ENCODE results near the gene UTP11. TPM values are rescaled to one million over a fixed set of nuclear protein-coding genes. Genes with fewer than 3 reads are reported as not detected.
A peak's percentile ranks its signal among the peaks of the same experiment; 100 is the strongest.
"Not testable (repeated sequence)": the region's sequence is repeated elsewhere in the genome, so short reads cannot be mapped to it uniquely, and the experiment has no call there.

Gene UTP11
- total RNA-seq (2014; rRNA removed; shearing (Covaris generic)) (43.8 and 61.1 TPM in 2 replicates), total RNA-seq (2022) (40.1 and 42.1 TPM in 2 replicates), Bru-seq, nascent RNA (percentile 89 among the genes with signal in this experiment), BruChase-seq, experiment 1, labeled RNA remaining after a 6-hour chase (percentile 89 among the genes with signal in this experiment), BruChase-seq, experiment 2, labeled RNA remaining after a 2-hour chase (percentile 95 among the genes with signal in this experiment)
- long read RNA-seq, transcript UTP11-201 (8 exons, 2,019 nt): major isoform, 128 of 139 reads
- long read RNA-seq, partial matches to known transcripts: 2 of 139 reads
- long read RNA-seq, other reads (novel, unspliced or antisense): 8 of 139 reads

GRCh38 chr1:38012363-38013226 lies at the start of gene UTP11:
UTP11 (plus strand) TSS chr1:38012734; CDS start chr1:38012803, 69 bp downstream.
- BruUV-seq (replicated peaks): no TSS peak
- Histone ChIP-seq H3K9me3 (ENCODE audit: low read length) (no peaks in the 10 kb centered on the region), H3K4me3 (ENCODE audit: low read depth, low read length, poor library complexity, severe bottlenecking) (peak within 1 kb of the TSS; percentile 81), H2AFZ (ENCODE audit: low read length) (peak within 1 kb of the TSS; percentile 95), H3K4me2 (ENCODE audit: low read length) (peak within 1 kb of the TSS; percentile 79), H3K79me2 (ENCODE audit: insufficient read depth, low read depth, low read length) (peaks cover 37% of the 10 kb centered on the region), H3K27ac (ENCODE audit: low read depth, low read length, poor library complexity, severe bottlenecking) (peak within 1 kb of the TSS; percentile 65), H3K9me2 (ENCODE audit: insufficient read depth, low read length) (no peaks in the 10 kb centered on the region), H3K36me3 (ENCODE audit: insufficient read depth, low read length) (peaks cover 32% of the 10 kb centered on the region), H4K20me1 (ENCODE audit: insufficient read depth, low read length) (peaks cover 8% of the 10 kb centered on the region), H3K4me1 (ENCODE audit: insufficient read depth, low read length, poor library complexity, severe bottlenecking) (peaks cover 22% of the 10 kb centered on the region)
- POLR2A ChIA-PET: interaction anchor here (0.8 to 1.8 kb wide), 3 partner anchors 11 to 323 kb away, joined by 3 to 6 read pairs (median 3); a partner anchor contains a TSS
- peak; percentile 98 for DNase-seq (ENCODE audit: low spot score)
- CTCF ChIA-PET (ENCODE audit: unreplicated experiment): interaction anchor here (0.5 to 1.0 kb wide), 2 partner anchors 11 to 205 kb away, joined by 3 to 12 read pairs; partner anchors contain the start of genes C1orf122 and YRDC
- TF ChIP-seq EZH2phosphoT487 (IDR thresholded peaks at IDR 0.05; ENCODE audit: borderline replicate concordance, low read depth, low read length): no peak
- TF ChIP-seq CTCF (conservative IDR thresholded peaks at IDR 0.05; ENCODE audit: low read length): no peak
- intact Hi-C loops (cut with micrococcal nuclease; ENCODE audit: unreplicated experiment): loop anchor here (10.0 kb wide), 1 partner anchor 318 kb away; the partner anchor contains the start of gene CDCA8

- H3K9me2 ChIP-seq (ENCODE audit: insufficient read depth, low read length): not testable (repeated sequence)
Measured at GRCh38 chr1:37964106-37964505, 48.4 kb upstream of the UTP11 start.

GRCh38 chr1:37965301-37965700 lies 47.2 kb upstream of the UTP11 start:
- BruUV-seq (replicated peaks): no TSS peak
- no peaks in the 10 kb centered on the region for H3K79me2 ChIP-seq (ENCODE audit: insufficient read depth, low read depth, low read length)
- H3K9me3 ChIP-seq (ENCODE audit: low read length): no peaks in the 10 kb centered on the region
- H3K27ac ChIP-seq (ENCODE audit: low read depth, low read length, poor library complexity, severe bottlenecking): no peak overlapping the region
- peaks cover 86% of the 10 kb centered on the region for H3K36me3 ChIP-seq (ENCODE audit: insufficient read depth, low read length)
- H2AFZ ChIP-seq (ENCODE audit: low read length): no peak overlapping the region
- no peaks in the 10 kb centered on the region for H3K4me1 ChIP-seq (ENCODE audit: insufficient read depth, low read length, poor library complexity, severe bottlenecking)
- TF ChIP-seq CTCF (conservative IDR thresholded peaks at IDR 0.05; ENCODE audit: low read length) (no peak), EZH2phosphoT487 (IDR thresholded peaks at IDR 0.05; ENCODE audit: borderline replicate concordance, low read depth, low read length) (no peak)
- no peaks in the 10 kb centered on the region for H3K9me2 ChIP-seq (ENCODE audit: insufficient read depth, low read length)
- H4K20me1 ChIP-seq (ENCODE audit: insufficient read depth, low read length): no peaks in the 10 kb centered on the region
- H3K4me2 ChIP-seq (ENCODE audit: low read length): no peak overlapping the region
- intact Hi-C loops (cut with micrococcal nuclease; ENCODE audit: unreplicated experiment): no loop called here
- H3K4me3 ChIP-seq (ENCODE audit: low read depth, low read length, poor library complexity, severe bottlenecking): no peak overlapping the region
- no peak for DNase-seq (ENCODE audit: low spot score)
- POLR2A ChIA-PET: no interaction called here
- CTCF ChIA-PET (ENCODE audit: unreplicated experiment): no interaction called here

More at GRCh38 chr1:37964106-37964505, 48.4 kb upstream of the UTP11 start:
- H3K36me3 ChIP-seq (ENCODE audit: insufficient read depth, low read length): peaks cover 87% of the 10 kb centered on the region
- H3K27ac ChIP-seq (ENCODE audit: low read depth, low read length, poor library complexity, severe bottlenecking); BruUV-seq (replicated peaks); H3K4me2 ChIP-seq (ENCODE audit: low read length); intact Hi-C loops (cut with micrococcal nuclease; ENCODE audit: unreplicated experiment); CTCF ChIA-PET (ENCODE audit: unreplicated experiment); DNase-seq (ENCODE audit: low spot score); H3K4me3 ChIP-seq (ENCODE audit: low read depth, low read length, poor library complexity, severe bottlenecking); H3K9me3 ChIP-seq (ENCODE audit: low read length); H3K79me2 ChIP-seq (ENCODE audit: insufficient read depth, low read depth, low read length); H4K20me1 ChIP-seq (ENCODE audit: insufficient read depth, low read length); H2AFZ ChIP-seq (ENCODE audit: low read length); H3K4me1 ChIP-seq (ENCODE audit: insufficient read depth, low read length, poor library complexity, severe bottlenecking): not testable (repeated sequence)
- POLR2A ChIA-PET: interaction anchor here (0.7 kb wide), 1 partner anchor 37 kb away, joined by 4 read pairs; no protein-coding TSS in a partner anchor

- H3K4me2 ChIP-seq (ENCODE audit: low read length); CTCF ChIA-PET (ENCODE audit: unreplicated experiment); H3K9me3 ChIP-seq (ENCODE audit: low read length); BruUV-seq (replicated peaks); H3K27ac ChIP-seq (ENCODE audit: low read depth, low read length, poor library complexity, severe bottlenecking); H3K4me1 ChIP-seq (ENCODE audit: insufficient read depth, low read length, poor library complexity, severe bottlenecking); H3K4me3 ChIP-seq (ENCODE audit: low read depth, low read length, poor library complexity, severe bottlenecking); H3K79me2 ChIP-seq (ENCODE audit: insufficient read depth, low read depth, low read length); H4K20me1 ChIP-seq (ENCODE audit: insufficient read depth, low read length); H2AFZ ChIP-seq (ENCODE audit: low read length); DNase-seq (ENCODE audit: low spot score); H3K9me2 ChIP-seq (ENCODE audit: insufficient read depth, low read length); POLR2A ChIA-PET: not testable (repeated sequence)
- intact Hi-C loops (cut with micrococcal nuclease; ENCODE audit: unreplicated experiment): loop anchor here (2.0 kb wide), 1 partner anchor 83 kb away; no protein-coding TSS in a partner anchor
- H3K36me3 ChIP-seq (ENCODE audit: insufficient read depth, low read length): peaks cover 85% of the 10 kb centered on the region
Measured at GRCh38 chr1:37973684-37974083, 38.9 kb upstream of the UTP11 start.

Data from OCI-LY7 (cell line).